Activated CD8-positive, alpha-beta memory T cell treated with anti-CD3 and anti-CD28 coated beads for 1 hour (primary cell): ENCODE measurements around the gene IFNLR1.

ENCODE experiments used
- DNase-seq, 2 donors: peaks; one replicate each; pipeline ENCODE4 v3.0.0-alpha.2; 2020; ENCODE audit warnings: low read depth in 1 of 2; ENCODE audit errors: extremely low read depth in 1 of 2

IFNLR1 gene

DNA sequence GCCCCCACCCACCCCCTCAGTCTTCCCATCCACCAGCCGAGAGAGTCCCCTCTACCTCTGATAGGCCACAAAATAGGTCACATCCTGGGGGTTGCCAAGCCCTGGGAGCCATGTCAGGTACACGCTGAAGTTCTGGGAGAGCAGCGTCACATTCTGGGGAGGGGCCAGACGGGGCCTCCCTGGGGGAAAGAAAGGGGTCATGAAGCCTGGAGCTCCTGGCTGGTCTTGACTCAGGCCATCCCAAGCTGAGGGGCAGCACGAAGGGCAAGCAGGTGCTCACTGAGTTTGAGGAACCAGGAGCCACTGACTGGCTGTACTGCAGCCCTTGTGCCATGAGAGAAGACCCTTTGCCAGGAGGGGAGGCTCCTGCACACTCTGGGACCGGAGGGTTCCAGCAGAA is 6.4 kb downstream of the IFNLR1 start:
- DNase-seq, result no peak

DNA sequence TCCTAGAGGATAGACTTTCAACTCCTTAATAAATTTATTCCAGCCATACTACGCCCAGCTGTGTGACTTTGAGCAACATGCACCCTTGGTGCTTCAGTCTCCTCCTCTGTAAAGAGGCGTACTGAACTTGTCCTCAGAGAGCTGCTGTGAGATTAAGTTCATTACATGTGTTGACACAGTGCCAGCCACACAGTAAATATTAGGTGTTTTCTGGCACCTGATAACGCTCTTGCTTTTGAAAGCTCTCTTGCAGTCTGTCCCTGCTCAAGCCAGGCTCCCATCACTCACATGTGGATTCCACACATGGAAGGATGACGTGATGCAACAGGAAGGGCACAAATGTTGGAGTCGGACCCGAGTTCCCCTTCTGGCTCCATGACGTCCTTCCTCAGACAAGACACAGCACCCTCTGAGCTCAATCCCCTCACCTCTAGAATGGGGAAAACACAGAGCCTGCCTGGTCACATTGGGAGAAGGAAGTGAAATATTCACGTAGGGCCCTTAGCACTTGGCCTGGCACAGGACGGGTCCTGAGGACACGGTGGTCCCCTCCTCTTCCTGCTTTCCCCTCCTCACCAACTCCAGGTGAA is 7.7 kb downstream of the IFNLR1 start:
- no peak for DNase-seq

DNA sequence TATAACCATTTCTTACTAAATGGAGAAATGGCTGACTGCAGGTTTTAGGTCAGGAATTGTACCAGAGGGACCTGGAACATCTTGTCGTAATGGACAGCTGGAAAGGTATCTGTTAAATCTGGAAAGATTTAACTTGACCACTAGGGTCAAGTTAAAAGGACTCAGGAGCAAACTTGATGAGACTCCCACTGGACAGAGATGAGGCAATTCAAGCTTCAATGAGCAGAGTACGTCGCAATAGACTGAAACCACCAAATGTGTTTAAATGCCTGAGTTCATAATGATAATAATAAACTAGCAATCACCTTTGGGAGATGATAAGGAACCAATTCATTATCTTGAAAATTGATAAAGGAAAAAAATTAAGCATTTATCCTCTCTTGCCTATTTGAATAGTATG is 8.7 kb downstream of the IFNLR1 start:
- DNase-seq, result no peak

DNA sequence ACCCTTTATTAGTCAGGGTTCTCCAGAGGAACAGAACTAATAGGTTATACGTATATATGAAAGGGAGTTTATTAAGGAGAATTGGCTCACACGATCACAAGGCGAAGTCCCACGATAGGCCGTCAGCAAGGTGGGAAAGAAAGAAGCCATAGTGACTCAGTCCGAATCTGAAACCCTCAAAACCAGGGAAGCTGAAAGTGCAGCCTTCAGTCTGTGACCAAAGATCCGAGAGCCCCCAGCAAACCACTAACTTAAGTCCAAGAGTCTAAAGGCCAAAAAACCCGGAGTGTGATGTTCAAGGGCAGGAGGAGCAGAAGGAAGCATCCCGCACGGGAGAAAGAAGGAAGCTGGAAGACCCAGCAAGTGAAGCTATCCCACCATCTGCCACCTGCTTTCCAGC is 9.9 kb downstream of the IFNLR1 start:
- DNase-seq, result no peak

DNA sequence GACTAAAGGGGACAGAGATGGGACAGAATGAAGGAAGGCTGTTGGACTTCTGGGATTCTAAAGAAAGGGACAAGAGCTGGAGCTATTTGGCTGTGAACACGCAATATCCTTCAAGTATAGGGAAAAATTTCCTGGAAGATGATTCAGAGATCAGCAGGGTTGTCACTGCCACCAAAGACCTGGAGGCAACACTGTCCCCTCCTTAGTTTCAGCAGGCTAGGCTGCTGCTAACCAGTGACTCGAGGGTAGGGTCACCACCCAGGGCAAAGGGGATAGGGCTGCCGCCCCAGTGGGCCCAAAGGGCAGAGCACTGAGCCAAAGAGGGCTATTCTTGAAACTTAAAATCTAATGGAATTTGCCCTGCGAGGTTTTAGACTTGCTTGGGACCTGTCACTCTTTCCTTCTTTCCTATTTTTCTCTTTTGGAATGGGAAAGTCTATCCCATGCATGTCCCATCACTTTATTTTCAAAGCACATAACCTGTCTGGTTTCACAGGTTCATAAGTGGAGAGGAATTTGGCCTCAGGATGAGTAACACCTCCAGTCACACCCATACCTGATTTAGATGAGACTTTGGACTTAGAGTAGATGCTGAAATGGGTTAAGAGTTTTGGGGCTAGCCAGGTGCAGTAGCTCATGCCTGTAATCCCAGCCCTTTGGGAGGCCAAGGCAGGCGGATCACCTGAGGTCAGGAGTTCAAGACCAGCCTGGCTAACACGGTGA is 11.9 kb downstream of the IFNLR1 start:
- DNase-seq, result no peak

DNA sequence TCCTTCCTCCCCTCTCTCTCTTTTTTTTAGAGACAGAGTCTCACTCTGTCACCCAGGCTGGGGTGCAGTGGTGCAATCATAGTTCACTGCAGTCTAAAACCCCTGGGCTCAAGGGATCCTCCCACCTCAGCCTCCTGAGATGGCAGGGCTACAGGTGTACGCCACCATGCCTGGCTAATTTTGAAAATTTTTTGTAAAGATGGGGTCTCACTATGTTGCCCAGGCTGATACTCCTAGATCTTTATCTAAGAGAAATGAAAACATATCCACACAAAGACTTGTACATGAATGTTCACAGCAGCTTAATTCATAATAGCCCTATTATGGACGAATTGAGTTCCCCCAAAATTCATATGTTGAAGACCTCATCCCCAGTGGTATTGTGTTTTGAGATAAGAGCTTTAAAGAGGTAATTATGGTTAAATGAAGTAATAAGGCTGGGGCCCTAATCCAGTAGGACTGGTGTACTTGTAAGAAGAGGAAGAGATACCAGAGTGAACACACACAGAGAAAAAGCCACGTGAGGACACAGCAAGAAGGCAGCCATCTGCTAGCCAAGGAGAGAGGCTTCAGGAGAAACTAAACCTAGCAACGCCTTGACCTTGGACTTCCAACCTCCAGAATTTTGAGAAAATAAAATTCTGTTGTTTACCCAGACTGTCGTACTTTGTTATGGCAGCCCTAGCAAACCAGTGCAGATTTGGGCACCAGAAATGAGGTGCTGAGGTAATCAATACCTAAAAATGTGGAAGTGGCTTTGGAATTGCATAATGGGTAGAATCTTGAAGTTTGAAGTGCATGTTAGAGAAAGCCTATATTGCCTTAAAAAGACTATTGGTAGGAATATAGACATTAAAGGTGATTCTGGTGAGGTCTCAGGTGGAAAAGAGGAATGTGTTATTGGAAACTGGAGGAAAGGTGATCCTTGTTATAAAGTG is 13.2 kb downstream of the IFNLR1 start:
- no peak for DNase-seq

DNA sequence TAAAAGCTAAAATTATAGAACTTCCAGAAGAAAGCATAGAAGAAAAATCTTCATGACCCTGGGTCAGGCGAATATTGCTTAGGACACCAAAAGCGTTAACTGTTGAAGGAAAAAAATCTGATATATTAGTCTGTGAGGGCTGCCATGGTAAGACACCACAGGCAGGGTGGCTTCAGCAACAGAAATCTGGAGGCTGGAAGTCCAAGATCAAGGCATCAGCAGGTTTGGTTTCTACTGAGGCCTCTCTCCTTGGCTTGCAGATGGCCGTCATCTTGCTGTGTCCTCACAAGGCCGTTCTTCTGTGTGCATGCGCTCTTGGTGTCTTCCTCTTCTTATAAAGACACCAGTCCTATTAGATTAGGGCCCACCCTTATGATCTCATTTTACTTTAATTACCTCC is 14.5 kb downstream of the IFNLR1 start:
- no peak for DNase-seq

DNA sequence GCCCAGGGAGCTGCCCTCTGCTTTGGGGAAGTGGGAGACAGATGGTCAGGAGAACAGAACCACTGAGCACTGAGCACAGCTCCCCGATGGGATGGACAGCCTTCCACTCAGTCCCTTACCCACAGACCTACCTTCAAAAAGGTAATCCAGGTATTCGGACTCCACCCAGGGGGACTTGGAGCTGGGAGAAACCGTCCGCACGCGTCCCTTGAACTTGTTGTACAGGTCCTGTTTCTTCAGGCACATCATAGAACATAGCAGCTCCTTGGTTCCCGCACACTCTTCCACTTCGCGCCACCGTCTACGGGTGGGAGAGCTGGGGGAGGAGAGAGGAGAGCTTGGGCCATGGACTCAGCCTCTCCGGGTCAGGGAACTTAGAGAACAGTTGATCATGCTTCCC is 17.8 kb downstream of the IFNLR1 start:
- DNase-seq, result no peak

DNA sequence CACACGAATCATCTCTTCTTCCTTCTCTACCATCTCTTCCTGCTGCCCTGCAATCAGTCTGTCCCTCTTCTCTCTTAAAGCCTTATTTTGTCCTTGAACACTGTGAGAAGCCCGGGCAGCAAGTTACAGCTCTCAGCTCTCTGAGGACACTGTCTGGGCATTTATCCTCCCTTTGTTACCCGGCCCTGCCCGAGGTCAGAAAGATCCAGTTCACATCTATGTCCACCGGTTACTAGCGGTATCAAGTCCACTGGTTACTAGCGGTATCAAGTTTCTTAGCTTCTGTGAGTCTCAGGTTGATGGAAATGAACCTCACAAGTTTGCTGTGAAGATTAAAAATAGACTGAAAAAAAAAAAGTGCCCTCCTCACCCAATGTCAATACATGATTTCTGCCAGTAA is 18.8 kb downstream of the IFNLR1 start:
- no peak for DNase-seq

DNA sequence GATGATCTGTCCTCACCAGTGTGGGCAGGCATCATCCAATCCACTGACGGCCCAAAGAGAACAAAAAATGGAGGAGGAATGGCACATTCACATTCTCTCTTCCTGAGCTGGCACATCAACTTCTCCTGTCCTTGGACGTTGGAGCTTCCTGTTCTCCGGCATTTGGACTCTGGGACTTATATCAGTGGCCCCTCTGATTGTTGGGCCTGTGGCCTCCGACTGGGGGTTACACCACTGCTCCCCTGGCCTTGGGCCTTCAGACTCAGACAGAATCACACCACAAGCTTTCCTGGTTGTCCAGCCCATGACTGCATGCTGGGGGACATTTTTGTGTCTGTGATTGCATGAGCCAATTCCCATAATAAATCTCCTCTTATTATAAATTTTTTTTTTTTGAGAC is 20.1 kb downstream of the IFNLR1 start:
- no peak for DNase-seq

DNA sequence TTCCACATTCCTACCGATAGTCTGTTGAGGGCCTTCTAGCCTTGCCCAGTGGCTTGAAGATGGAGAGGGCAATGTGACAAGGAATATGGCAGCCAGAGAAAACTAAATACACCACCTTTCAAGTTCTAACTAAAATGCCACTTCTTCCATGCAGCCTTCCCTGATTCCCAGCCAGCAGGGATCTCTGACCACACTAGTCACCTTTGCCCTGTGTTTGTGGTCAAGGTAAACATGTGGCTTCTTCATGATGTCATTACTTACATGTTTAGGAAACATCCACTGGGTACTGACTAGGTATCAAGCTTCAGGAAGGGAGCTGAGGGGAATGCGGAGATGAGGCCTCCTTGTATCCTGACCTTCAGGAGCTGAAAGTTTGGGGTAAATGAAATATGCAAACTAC is 21.6 kb downstream of the IFNLR1 start:
- DNase-seq, result no peak

DNA sequence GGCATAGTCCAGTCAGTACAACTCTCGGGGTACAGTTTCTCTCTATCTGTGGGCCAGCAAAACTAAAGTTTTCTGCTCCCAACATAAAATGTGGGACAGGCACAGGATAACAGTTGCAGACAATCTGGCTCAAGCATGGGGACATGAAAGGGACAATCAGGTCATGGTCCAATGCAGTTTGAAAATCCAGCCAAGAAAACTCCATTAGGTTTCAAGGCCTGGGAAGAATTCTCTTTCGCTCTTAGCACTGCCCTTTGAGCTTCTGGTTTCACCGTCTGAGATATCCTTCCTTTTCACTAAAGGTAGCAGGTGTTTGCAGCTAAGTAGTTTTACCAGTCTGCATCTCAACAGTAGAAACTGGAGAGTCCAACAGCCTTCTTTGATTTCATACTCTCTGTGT is 23.1 kb downstream of the IFNLR1 start:
- DNase-seq, result no peak

DNA sequence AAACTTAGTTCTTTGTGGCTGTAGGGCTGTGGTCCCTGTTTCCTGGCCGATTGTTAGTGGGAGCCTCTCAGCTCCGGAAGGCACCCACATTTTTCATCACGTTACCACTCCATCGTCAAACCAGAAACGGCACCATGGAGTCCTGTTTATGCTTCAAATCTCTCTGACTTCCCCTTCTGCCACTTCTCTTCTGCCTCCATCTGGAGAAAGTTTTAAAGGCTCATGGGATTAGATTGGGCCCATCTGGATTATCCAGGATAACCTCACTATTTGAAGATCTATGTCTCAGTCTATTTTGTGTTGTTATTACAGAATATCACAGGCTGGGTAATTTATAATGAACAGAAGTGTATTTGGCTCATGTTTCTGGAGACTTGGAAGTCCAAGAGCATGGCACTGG is 24.9 kb downstream of the IFNLR1 start:
- DNase-seq, result no peak

DNA sequence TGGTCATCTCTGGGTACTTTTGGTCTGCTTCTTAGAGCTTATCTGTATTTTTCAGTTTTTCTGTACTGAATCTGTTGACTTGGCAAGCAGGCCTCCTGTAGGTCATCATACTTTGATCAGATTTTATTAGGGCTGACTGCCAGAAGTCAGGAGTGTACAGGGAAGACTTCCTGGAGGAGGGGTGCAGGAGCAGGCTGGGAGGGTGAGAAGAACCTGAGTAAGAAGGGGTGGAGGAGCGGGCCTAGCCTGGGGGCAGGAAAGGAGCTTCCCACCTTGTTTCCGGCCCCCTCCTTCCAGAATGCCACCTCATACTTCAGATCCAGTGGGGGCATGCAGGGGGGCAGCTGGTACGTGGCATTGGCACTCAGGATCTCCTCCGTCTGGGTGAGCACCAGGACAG is 25.8 kb downstream of the IFNLR1 start:
- no peak for DNase-seq

DNA sequence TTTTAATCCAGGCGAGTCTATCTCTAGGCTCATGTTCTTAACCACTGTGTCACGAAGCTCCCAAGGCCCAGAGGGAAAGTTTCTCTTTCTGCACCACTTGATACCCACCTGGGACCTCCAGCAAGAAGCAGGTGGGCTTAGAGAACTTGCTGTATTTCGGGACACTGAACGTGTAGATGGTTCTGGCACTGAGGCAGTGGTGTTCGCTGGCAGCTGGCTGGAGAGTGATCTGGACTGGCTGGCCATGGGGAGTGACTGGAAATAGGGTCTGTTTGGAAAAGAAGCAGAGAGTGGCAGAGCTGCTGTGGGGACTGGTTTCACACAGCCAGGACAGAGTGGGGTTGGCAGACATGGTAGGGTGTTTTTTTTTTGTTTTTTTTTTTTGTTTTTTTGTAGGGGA is 27.7 kb downstream of the IFNLR1 start:
- no peak for DNase-seq

DNA sequence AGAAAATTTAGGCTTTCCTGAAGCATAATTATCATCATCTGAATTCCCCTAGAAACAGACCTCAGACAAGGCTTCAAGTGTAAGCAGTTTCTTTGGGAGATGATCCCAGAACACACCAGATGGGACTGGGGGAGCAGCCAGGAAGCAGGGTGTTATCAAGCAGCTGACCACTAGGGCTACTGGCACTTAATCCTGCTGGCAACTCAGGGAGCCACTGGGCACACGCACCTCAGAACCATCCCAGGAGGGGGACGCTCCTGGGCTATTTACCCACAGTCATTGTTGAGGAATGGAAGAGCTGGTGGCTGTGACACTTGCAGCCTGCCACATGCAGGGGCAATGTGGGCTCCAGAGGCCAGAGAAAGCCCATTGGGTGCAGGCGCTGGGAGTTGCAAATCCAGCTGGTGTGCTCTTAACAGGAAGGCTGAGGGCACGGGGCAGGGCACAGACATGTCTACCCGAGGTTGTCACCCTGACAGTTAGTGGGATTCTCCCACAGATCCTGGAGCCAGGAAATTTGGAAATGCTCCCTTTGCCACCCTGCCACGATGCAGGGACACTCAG is 29.1 kb downstream of the IFNLR1 start:
- no peak for DNase-seq

DNA sequence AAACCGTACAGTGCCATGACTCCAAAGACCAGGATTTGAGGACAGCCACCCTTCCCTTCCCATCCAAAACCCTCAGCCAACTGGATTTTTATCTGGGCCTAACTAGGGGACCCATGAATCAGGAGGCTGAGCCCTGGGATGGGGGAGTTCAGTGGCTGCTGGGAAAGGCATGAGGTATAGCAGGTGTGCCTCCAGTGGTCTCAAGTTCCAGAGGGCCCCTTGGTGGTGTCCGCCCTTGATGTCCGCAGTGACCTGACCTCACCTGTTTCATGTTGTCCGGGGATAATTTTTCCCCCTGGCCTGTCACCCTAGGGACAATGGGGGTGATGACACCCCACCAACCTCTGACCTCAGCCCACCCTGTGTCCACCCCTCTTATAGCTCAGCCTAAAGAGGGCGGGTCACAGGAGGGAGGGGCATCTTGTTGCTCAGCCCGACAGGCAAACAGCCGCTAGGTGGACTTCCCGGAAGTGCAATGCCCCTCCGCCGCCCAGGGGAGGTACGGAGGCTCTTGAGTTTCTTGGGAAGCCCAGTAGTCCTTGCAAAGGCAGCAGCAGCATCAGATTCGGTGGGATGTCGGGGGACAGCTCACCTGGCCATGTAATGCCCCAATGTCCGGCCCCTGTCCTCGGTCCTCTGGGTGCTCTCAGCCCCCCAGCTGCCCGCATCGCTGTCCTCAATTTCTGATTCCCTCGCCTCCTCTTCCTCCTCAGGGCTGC is 30.4 kb downstream of the IFNLR1 start:
- no peak for DNase-seq

DNA sequence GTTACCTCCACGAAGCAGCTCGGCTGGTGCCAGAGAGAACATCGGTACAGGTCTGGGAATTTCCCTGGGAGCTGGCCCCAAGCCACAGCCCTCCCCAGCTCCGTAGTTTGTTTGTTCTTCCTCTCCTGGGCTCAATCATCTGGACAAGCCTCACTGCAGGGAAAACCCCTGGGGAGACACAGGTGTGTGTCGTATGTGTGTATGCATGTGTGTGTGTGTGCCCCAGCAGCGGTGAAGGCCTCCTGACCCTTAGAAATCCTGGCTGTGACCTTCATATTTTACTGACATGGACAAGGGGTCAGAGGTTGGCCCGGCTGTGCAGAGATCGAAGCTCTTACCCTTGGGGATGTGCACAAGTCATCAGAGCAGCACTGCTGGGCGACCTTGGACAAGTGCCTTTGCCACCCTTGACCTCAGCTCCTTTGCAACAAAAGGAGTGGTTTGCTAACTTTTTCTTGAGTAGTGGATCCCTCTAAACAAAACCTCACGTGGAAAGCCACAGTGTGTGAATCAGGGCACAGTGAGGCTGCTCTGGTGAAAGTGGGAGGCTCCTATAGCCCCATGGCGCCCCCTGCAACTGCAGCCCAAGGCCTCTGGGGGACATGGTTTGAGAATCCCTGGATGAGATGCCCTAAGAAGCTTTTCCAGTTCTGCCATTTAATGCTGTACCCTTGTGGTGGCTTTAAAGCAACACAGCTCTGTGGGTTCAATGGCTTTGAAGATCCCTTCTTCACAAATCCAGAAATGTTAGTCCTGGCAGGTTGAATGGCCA is 31.9 kb downstream of the IFNLR1 start:
- no peak for DNase-seq

DNA sequence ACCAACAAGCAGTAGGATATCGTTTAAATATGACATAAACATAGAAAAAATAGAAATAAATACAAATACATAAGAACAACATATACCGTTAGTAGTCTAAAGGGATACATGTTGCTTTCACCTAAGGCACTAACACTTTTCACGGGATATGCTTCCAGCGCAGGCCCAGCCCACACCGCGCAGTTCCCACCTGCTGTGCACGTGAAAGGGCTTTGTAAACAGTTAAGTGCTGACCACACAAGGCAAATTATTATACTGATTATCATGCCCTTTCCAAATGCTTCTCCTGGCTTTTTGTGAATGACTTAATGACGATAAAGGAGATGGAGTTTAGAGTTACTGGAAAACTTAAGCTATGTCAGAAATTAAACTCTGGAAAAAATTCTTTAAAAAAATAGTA is 32.9 kb downstream of the IFNLR1 start:
- no peak for DNase-seq
